HUES64 (cell line): ENCODE results near the gene TRIM43B.
"Not testable (repeated sequence)": the region's sequence is repeated elsewhere in the genome, so short reads cannot be mapped to it uniquely, and the experiment has no call there.

Experiments used
- H3K27ac ChIP-seq: 2 replicates; pipeline ENCODE4 v1.7.0; 2013; ENCODE audit warnings: low read depth, low read length, inconsistent platforms
- H3K27me3 ChIP-seq: 2 replicates; pipeline ENCODE4 v1.6.1; 2013; ENCODE audit warnings: mild to moderate bottlenecking, low read length; ENCODE audit not compliant: insufficient read depth
- H3K36me3 ChIP-seq: 2 replicates; pipeline ENCODE4 v1.6.1; 2013; ENCODE audit warnings: mild to moderate bottlenecking, low read length; ENCODE audit not compliant: insufficient read depth
- H3K4me1 ChIP-seq: 2 replicates; pipeline ENCODE4 v1.6.1; 2013; ENCODE audit warnings: mild to moderate bottlenecking, low read length, moderate library complexity; ENCODE audit not compliant: insufficient read depth
- H3K4me3 ChIP-seq: 2 replicates; pipeline ENCODE4 v1.5.1; 2013; ENCODE audit warnings: mild to moderate bottlenecking, low read length, moderate library complexity
- H3K9ac ChIP-seq: 2 replicates; pipeline ENCODE4 v1.6.1; 2013; ENCODE audit warnings: mild to moderate bottlenecking, low read depth, low read length
- H3K9me3 ChIP-seq: 2 replicates; pipeline ENCODE4 v1.6.1; 2013; ENCODE audit warnings: low read depth, low read length; ENCODE audit not compliant: insufficient read depth
- WGBS: fragments of 150-250, 120-280 bp; methylation state at CpG from one replicate; pipeline ENCODE4 v1.1.7; 2013; ENCODE audit warnings: missing lambda C conversion rate; 5-methylcytosine and 5-hydroxymethylcytosine counted together

TRIM43B gene

DNA sequence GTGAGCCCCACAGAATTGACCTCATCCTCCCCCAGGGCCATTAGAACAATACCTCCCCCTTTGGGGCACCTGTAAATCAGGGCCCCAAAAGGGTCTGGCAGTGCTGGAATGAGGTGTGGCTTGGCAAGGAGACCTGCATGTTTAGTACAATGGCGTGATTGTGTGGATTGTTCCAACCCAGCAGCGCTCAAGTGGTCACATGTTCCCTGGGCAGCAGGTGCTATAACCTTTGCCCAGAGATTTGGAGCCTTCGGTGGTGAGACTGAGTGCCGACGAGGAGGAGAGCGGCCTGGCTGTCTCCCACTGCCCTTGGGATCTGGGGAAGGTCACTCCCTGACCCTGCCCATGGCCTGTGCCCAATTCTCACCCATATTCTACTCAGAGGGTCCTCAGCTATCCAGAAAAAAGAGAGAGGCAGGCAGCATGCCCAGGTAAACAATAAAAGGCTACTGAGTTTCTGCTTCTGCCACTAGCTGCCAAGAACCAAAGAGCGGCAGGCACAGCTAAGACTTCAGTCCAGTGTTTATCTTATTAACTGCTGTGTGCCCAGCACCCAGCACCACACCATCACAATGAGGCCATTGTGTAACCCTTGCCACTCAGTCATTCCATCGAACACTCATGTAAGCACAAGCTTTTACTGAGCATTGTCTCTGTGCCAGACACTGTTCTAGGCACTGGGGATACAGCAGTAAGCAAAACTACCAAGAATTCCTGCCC lies 54.6 kb downstream of the TRIM43B start:
- H3K9me3 ChIP-seq, H3K4me3 ChIP-seq, H3K4me1 ChIP-seq, H3K27ac ChIP-seq, H3K36me3 ChIP-seq, H3K27me3 ChIP-seq, H3K9ac ChIP-seq: not testable (repeated sequence)
- no CpG with 5 or more reads among the region's 8 CpGs for WGBS

DNA sequence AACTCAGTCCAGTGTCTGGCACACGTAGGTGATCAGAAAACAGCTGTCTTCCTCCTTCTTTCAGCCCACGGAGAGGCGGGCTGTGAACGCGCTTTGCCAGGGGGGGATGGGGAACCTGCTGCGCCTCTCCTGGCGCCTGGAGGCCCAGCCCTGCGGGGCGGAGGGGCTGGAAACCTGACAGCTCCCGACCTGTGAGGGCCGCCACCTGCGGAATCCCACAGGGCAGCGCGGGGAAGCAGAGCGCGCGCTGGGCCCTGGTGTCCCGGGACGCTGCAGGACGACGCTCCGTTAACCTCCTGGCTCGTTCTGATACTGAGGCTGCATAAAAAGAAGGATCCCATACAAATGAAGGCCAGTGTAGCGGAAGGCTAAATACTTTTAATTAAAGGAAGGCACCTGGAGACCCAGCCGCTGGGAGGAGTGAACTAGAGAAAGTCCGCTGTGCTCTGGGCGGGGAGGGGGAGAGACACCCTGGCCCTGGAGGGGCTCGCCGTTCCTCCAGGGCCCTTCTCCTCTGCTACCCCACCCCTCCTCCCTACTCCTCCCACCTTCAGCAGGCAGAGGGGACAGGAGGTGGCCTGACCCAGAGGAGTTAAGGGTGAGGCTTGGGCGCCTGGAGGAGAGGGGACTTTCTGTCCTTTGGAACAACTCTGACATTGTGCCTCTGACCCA lies 57.2 kb downstream of the TRIM43B start:
- H3K4me3 ChIP-seq, H3K4me1 ChIP-seq, H3K36me3 ChIP-seq, H3K27me3 ChIP-seq, H3K9me3 ChIP-seq, H3K9ac ChIP-seq, H3K27ac ChIP-seq: not testable (repeated sequence)
- no CpG with 5 or more reads among the region's 30 CpGs for WGBS
